IPS-20b (cell line): Measurements from ENCODE around the gene KCNK18.

Experiments
- H3K27ac ChIP-seq: one replicate; pipeline ENCODE4 v1.5.1; 2013; ENCODE audit warnings: low read length
- H3K27me3 ChIP-seq: 2 replicates; pipeline ENCODE4 v1.6.1; 2013; ENCODE audit warnings: mild to moderate bottlenecking, low read length, inconsistent platforms; ENCODE audit not compliant: insufficient read depth
- H3K36me3 ChIP-seq: 2 replicates; pipeline ENCODE4 v1.6.1; 2013; ENCODE audit warnings: low read depth, mild to moderate bottlenecking, inconsistent platforms, low read length, moderate library complexity; ENCODE audit not compliant: insufficient read depth
- H3K4me1 ChIP-seq: 2 replicates; pipeline ENCODE4 v1.6.1; 2013; ENCODE audit warnings: mild to moderate bottlenecking, control low read depth, inconsistent platforms, low read length, moderate library complexity; ENCODE audit not compliant: insufficient read depth
- H3K4me3 ChIP-seq: 2 replicates; pipeline ENCODE4 v1.5.1; 2013; ENCODE audit warnings: mild to moderate bottlenecking, low read length, inconsistent platforms
- H3K9ac ChIP-seq: 2 replicates; pipeline ENCODE4 v1.6.1; 2013; ENCODE audit warnings: low read depth, mild to moderate bottlenecking, inconsistent platforms, low read length, moderate library complexity
- H3K9me3 ChIP-seq: 2 replicates; pipeline ENCODE4 v1.6.1; 2013; ENCODE audit warnings: mild to moderate bottlenecking, low read depth, low read length, inconsistent platforms; ENCODE audit not compliant: insufficient read depth

KCNK18 gene

GRCh38 chr10:117242463-117242832, 45.2 kb downstream of the KCNK18 start:
- Histone ChIP-seq H3K9ac (no peak overlapping the region), H3K27ac (no peak overlapping the region), H3K4me1 (no peaks in the 10 kb centered on the region), H3K27me3 (peaks cover 61% of the 10 kb centered on the region), H3K36me3 (no peaks in the 10 kb centered on the region), H3K9me3 (no peaks in the 10 kb centered on the region), H3K4me3 (no peak overlapping the region)

GRCh38 chr10:117246997-117247671, 49.8 kb downstream of the KCNK18 start:
- Histone ChIP-seq H3K9ac (no peak overlapping the region), H3K27me3 (peaks cover 39% of the 10 kb centered on the region), H3K4me3 (no peak overlapping the region), H3K4me1 (no peaks in the 10 kb centered on the region; the same call in 1 of the 2 replicates), H3K27ac (no peak overlapping the region), H3K9me3 (no peaks in the 10 kb centered on the region), H3K36me3 (no peaks in the 10 kb centered on the region)

- Histone ChIP-seq H3K9ac (no peak overlapping the region), H3K27ac (no peak overlapping the region), H3K4me1 (no peaks in the 10 kb centered on the region; the same call in 1 of the 2 replicates), H3K4me3 (no peak overlapping the region), H3K9me3 (no peaks in the 10 kb centered on the region), H3K36me3 (no peaks in the 10 kb centered on the region), H3K27me3 (peaks cover 21% of the 10 kb centered on the region; the same call in 1 of the 2 replicates)
Measured at GRCh38 chr10:117248750-117249465, 51.6 kb downstream of the KCNK18 start.

GRCh38 chr10:117249493-117250093, 52.3 kb downstream of the KCNK18 start:
- Histone ChIP-seq H3K4me1 (no peaks in the 10 kb centered on the region; the same call in 1 of the 2 replicates), H3K27me3 (peaks cover 14% of the 10 kb centered on the region; the same call in 1 of the 2 replicates), H3K36me3 (no peaks in the 10 kb centered on the region), H3K9me3 (no peaks in the 10 kb centered on the region), H3K4me3 (no peak overlapping the region), H3K27ac (no peak overlapping the region), H3K9ac (no peak overlapping the region)

- Histone ChIP-seq H3K4me1 (no peaks in the 10 kb centered on the region; the same call in 1 of the 2 replicates), H3K4me3 (no peak overlapping the region), H3K27ac (no peak overlapping the region), H3K9ac (no peak overlapping the region), H3K9me3 (no peaks in the 10 kb centered on the region), H3K27me3 (peaks cover 6% of the 10 kb centered on the region; the same call in 1 of the 2 replicates), H3K36me3 (no peaks in the 10 kb centered on the region)
Measured at GRCh38 chr10:117250411-117250810, 53.1 kb downstream of the KCNK18 start.

GRCh38 chr10:117253908-117254307, 56.6 kb downstream of the KCNK18 start:
- Histone ChIP-seq H3K4me3 (no peak overlapping the region), H3K36me3 (no peaks in the 10 kb centered on the region), H3K27me3 (no peaks in the 10 kb centered on the region), H3K9me3 (no peaks in the 10 kb centered on the region), H3K9ac (no peak overlapping the region), H3K4me1 (no peaks in the 10 kb centered on the region; the same call in 1 of the 2 replicates), H3K27ac (no peak overlapping the region)

GRCh38 chr10:117254338-117254737, 57.0 kb downstream of the KCNK18 start:
- Histone ChIP-seq H3K4me3 (no peak overlapping the region), H3K27me3 (no peaks in the 10 kb centered on the region), H3K4me1 (no peaks in the 10 kb centered on the region; the same call in 1 of the 2 replicates), H3K36me3 (no peaks in the 10 kb centered on the region), H3K9me3 (no peaks in the 10 kb centered on the region), H3K9ac (no peak overlapping the region), H3K27ac (no peak overlapping the region)

- Histone ChIP-seq H3K36me3 (no peaks in the 10 kb centered on the region), H3K4me3 (no peak overlapping the region), H3K9ac (no peak overlapping the region), H3K27me3 (no peaks in the 10 kb centered on the region), H3K4me1 (peaks cover 3% of the 10 kb centered on the region; the same call in 1 of the 2 replicates), H3K27ac (no peak overlapping the region), H3K9me3 (no peaks in the 10 kb centered on the region)
Measured at GRCh38 chr10:117254774-117255735, 57.8 kb downstream of the KCNK18 start.

- no peak overlapping the region for H3K9ac ChIP-seq
- H3K36me3 ChIP-seq = no peaks in the 10 kb centered on the region
- no peak overlapping the region for H3K27ac ChIP-seq
- H3K9me3 ChIP-seq = no peaks in the 10 kb centered on the region
- peaks cover 10% of the 10 kb centered on the region; the same call in 1 of the 2 replicates for H3K4me1 ChIP-seq
- no peak overlapping the region for H3K4me3 ChIP-seq
- H3K27me3 ChIP-seq = no peaks in the 10 kb centered on the region
Measured at GRCh38 chr10:117255835-117256460, 58.7 kb downstream of the KCNK18 start.

- no peak overlapping the region for H3K9ac ChIP-seq
- H3K4me3 ChIP-seq = no peak overlapping the region
Measured at GRCh38 chr10:117256910-117257309, 59.6 kb downstream of the KCNK18 start.

GRCh38 chr10:117257721-117258120, 60.4 kb downstream of the KCNK18 start:
- Histone ChIP-seq H3K36me3 (no peaks in the 10 kb centered on the region), H3K4me1 (peaks cover 10% of the 10 kb centered on the region; the same call in 1 of the 2 replicates), H3K9me3 (no peaks in the 10 kb centered on the region), H3K4me3 (no peak overlapping the region), H3K9ac (no peak overlapping the region), H3K27me3 (no peaks in the 10 kb centered on the region), H3K27ac (no peak overlapping the region)

More at GRCh38 chr10:117256910-117257309, 59.6 kb downstream of the KCNK18 start:
- Histone ChIP-seq H3K9me3 (no peaks in the 10 kb centered on the region), H3K27ac (no peak overlapping the region), H3K4me1 (peaks cover 10% of the 10 kb centered on the region; the same call in 1 of the 2 replicates), H3K27me3 (no peaks in the 10 kb centered on the region), H3K36me3 (no peaks in the 10 kb centered on the region)
